GM18511 (cell line): ENCODE results near the gene MEGF8.

Source experiments
- ATAC-seq: cut with Tn5 transposase; IDR thresholded peaks from one replicate; pipeline ENCODE4 v1.9.1; 2021; ENCODE audit warnings: mild to moderate bottlenecking, moderate library complexity; ENCODE audit not compliant: unreplicated experiment

The MEGF8 gene

GRCh38 chr19:42353341-42354015 lies 28.0 kb downstream of the MEGF8 start:
- ATAC-seq: no peak

GRCh38 chr19:42355896-42356295 lies 30.5 kb downstream of the MEGF8 start:
- no peak for ATAC-seq

GRCh38 chr19:42356686-42357085 lies 31.3 kb downstream of the MEGF8 start:
- ATAC-seq: no peak

- ATAC-seq: no peak
Measured at GRCh38 chr19:42357290-42357689, 31.9 kb downstream of the MEGF8 start.

- no peak for ATAC-seq
Measured at GRCh38 chr19:42360787-42361544, 35.5 kb downstream of the MEGF8 start.

- ATAC-seq: no peak
Measured at GRCh38 chr19:42361545-42361910, 36.1 kb downstream of the MEGF8 start.

- no peak for ATAC-seq
Measured at GRCh38 chr19:42362342-42362741, 36.9 kb downstream of the MEGF8 start.

GRCh38 chr19:42362891-42363440 lies 37.5 kb downstream of the MEGF8 start:
- ATAC-seq: no peak

GRCh38 chr19:42363614-42364346 lies 38.3 kb downstream of the MEGF8 start:
- ATAC-seq: no peak

GRCh38 chr19:42366673-42367072 lies 41.2 kb downstream of the MEGF8 start:
- no peak for ATAC-seq

GRCh38 chr19:42367929-42368328 lies 42.5 kb downstream of the MEGF8 start:
- no peak for ATAC-seq

- ATAC-seq: no peak
Measured at GRCh38 chr19:42368360-42368759, 42.9 kb downstream of the MEGF8 start.

- ATAC-seq: no peak
Measured at GRCh38 chr19:42368765-42369164, 43.3 kb downstream of the MEGF8 start.

- no peak for ATAC-seq
Measured at GRCh38 chr19:42369433-42370067, 44.1 kb downstream of the MEGF8 start.

GRCh38 chr19:42370068-42370520 lies 44.7 kb downstream of the MEGF8 start:
- ATAC-seq: no peak

GRCh38 chr19:42370626-42371175 lies 45.3 kb downstream of the MEGF8 start:
- ATAC-seq: no peak

- no peak for ATAC-seq
Measured at GRCh38 chr19:42374826-42375376, 49.5 kb downstream of the MEGF8 start.

- no peak for ATAC-seq
Measured at GRCh38 chr19:42375415-42376176, 50.2 kb downstream of the MEGF8 start.

- no peak for ATAC-seq
Measured at GRCh38 chr19:42376177-42376555, 50.7 kb downstream of the MEGF8 start.
